Neural cell (in vitro differentiated cells): ENCODE results near the gene GPD1.

Experiments used
- EP300 ChIP-seq: fragments of 450-650 bp; conservative IDR thresholded peaks from 2 replicates; pipeline ENCODE4 v1.6.1; 2014; ENCODE audit warnings: antibody characterized with exemption, mild to moderate bottlenecking, moderate library complexity; ENCODE audit not compliant: poor library complexity, severe bottlenecking
- EZH2 ChIP-seq: fragments of 200-600, 300-800 bp; shearing (Covaris generic), sonication (generic); IDR thresholded peaks from 2 replicates; pipeline ENCODE4 v1.6.1; 2014; ENCODE audit warnings: antibody characterized with exemption, low read length, borderline replicate concordance, mild to moderate bottlenecking; ENCODE audit not compliant: insufficient read depth, poor library complexity, severe bottlenecking
- POLR2AphosphoS5 ChIP-seq: IDR thresholded peaks from 2 replicates; pipeline ENCODE4 v1.6.1; 2012
- RAD21 ChIP-seq: fragments of 450-650 bp; conservative IDR thresholded peaks from 2 replicates; pipeline ENCODE4 v1.6.1; 2014; ENCODE audit warnings: antibody characterized with exemption, mild to moderate bottlenecking, moderate library complexity
- TF ChIP-seq, protein P1 (sequence below): fragments of 450-650 bp; IDR thresholded peaks from 2 replicates; pipeline ENCODE4 v1.5.1; 2014; ENCODE audit warnings: antibody characterized with exemption, mild to moderate bottlenecking, moderate library complexity; ENCODE audit not compliant: poor library complexity, severe bottlenecking

DNA sequence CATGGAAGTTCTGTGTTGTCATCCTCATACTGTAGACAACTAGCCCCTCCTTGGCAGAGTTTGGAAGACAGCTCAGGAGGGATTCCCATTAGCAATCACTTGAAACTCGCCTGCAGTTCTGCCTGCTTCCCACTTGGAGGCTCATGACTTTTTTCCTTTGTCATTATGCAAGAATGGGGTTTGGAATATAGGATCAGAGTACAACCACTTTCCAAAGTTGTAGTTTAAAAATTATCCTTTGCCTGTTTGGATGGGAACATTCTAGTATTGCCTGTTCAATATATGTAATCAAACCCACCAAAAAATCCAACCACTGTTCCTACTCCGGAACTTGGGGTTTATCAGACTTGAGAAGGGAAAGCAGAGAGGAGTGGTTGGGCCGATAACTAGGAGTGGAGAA lies 2.1 kb upstream of the GPD1 start:
- TF ChIP-seq, protein P1, sequence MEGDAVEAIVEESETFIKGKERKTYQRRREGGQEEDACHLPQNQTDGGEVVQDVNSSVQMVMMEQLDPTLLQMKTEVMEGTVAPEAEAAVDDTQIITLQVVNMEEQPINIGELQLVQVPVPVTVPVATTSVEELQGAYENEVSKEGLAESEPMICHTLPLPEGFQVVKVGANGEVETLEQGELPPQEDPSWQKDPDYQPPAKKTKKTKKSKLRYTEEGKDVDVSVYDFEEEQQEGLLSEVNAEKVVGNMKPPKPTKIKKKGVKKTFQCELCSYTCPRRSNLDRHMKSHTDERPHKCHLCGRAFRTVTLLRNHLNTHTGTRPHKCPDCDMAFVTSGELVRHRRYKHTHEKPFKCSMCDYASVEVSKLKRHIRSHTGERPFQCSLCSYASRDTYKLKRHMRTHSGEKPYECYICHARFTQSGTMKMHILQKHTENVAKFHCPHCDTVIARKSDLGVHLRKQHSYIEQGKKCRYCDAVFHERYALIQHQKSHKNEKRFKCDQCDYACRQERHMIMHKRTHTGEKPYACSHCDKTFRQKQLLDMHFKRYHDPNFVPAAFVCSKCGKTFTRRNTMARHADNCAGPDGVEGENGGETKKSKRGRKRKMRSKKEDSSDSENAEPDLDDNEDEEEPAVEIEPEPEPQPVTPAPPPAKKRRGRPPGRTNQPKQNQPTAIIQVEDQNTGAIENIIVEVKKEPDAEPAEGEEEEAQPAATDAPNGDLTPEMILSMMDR = peak; percentile 65
- TF ChIP-seq RAD21 (peak; percentile 27), POLR2AphosphoS5 (no peak), EP300 (no peak), EZH2 (no peak)
